ENCODE data around the gene HTR1E. TPM values are rescaled to one million over a fixed set of nuclear protein-coding genes. Genes with fewer than 3 reads are reported as not detected.

The HTR1E gene
- total RNA-seq, 4 donors from 2014 or later, result not detected

DNA sequence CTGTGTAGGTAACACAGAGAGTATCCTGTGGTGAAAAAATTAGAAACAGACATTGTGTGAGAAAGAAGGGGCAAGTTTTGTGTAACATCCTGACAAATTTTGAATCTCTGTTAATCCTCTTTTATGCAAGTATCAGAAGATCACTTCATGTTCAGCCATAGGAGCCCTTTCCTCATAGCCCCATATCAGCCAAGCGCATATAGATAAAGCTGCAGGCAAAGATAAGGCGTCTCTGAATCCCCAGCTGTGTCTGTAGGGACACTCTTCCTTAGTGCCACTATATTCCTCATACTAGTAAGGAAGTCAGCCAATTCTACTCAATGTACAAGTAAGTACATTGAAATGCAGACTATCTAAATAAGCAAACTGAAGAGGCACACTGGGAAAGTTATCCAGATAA lies 22.3 kb downstream of the HTR1E start:
- TF ChIP-seq, protein P1, sequence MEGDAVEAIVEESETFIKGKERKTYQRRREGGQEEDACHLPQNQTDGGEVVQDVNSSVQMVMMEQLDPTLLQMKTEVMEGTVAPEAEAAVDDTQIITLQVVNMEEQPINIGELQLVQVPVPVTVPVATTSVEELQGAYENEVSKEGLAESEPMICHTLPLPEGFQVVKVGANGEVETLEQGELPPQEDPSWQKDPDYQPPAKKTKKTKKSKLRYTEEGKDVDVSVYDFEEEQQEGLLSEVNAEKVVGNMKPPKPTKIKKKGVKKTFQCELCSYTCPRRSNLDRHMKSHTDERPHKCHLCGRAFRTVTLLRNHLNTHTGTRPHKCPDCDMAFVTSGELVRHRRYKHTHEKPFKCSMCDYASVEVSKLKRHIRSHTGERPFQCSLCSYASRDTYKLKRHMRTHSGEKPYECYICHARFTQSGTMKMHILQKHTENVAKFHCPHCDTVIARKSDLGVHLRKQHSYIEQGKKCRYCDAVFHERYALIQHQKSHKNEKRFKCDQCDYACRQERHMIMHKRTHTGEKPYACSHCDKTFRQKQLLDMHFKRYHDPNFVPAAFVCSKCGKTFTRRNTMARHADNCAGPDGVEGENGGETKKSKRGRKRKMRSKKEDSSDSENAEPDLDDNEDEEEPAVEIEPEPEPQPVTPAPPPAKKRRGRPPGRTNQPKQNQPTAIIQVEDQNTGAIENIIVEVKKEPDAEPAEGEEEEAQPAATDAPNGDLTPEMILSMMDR (IDR thresholded peaks at IDR 0.05), result no peak
- ATAC-seq (ENCODE audit: low FRiP score), result no peak
- no peak for DNase-seq (ENCODE audit: low spot score)

DNA sequence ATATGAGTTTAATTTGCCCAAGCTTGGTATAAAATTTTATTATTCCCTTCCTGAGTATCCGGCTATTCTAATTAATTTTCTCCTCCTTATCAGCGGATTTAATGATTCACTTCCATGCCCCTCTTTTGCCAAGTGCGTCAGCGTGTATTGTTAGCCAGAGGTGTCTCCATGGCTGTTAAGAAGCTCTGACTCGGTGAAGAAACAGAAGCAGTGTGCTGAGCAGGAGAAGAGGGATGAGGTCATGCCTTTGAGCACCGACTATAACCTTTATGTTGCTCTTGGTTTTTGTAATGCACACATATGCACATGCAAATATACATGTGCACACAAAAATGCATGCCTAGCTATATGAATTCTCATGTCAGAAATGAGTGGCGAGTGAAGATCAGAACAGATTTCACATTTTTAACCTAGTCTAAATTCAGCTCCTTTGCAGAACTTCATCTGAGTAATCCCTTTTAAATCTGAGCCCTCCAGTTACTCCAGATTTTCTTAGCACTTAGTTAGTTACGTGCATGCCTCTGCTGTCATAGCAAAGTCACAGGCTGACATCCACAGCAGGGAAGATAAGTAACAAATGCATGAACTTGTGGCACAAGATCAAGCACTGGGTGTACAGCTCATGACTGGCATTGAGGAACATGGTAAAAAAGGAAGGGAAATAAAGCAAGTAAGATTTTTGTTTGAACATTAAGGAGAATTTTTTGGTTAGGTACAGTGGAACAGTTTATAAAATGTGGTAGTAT lies 24.3 kb downstream of the HTR1E start:
- TF ChIP-seq, protein P1 (IDR thresholded peaks at IDR 0.05), result no peak
- no peak for ATAC-seq (ENCODE audit: low FRiP score)
- DNase-seq (ENCODE audit: low spot score), result no peak

DNA sequence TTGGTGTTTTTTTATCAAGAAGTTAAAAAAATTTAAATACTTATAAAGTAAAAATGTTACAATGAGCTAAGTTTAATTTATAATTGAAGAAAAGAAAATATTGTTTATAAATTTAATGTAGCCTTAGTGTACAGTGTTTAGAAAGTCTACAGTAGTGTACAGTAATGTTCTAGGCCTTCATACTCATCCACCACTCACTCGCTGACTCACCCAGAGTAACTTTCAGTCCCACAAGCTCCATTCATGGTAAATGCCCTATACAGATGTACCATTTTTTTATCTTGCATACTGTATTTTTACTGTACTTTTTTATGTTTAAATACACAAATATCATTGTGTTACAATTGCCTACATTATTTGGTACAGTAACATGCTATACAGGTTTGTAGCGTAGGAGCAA lies 26.0 kb downstream of the HTR1E start:
- TF ChIP-seq, protein P1 (IDR thresholded peaks at IDR 0.05), result no peak
- no peak for ATAC-seq (ENCODE audit: low FRiP score)

DNA sequence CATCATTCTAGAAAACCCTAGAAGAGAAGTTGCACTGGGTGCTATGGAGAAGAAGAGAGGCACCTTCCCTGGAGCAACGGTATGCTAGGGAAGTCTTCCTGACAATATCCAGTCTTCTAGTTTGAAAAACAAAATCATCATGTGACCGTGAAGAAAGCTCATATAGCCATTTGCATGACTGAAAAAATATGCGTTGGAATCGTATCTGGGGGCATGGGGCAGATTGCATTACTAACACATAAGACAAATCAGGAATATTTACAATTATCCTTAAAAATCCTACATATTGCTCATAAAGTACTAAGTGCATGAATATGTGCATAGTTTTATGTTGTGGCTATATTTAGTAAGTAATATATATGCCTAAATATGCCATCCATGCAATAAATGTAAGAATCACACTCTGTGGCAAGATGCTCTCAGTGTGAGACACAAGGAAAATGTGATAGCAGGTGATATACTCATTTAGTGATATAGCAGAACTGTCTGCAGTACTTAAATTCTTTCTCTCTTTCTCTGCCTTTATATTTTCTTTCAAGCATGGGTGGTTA lies 26.8 kb downstream of the HTR1E start:
- TF ChIP-seq, protein P1 (IDR thresholded peaks at IDR 0.05), result no peak
- ATAC-seq (ENCODE audit: low FRiP score), result no peak
- no peak for DNase-seq (ENCODE audit: low spot score)

More for the DNA sequence above, 26.0 kb downstream of the HTR1E start:
- no peak for DNase-seq (ENCODE audit: low spot score)

DNA sequence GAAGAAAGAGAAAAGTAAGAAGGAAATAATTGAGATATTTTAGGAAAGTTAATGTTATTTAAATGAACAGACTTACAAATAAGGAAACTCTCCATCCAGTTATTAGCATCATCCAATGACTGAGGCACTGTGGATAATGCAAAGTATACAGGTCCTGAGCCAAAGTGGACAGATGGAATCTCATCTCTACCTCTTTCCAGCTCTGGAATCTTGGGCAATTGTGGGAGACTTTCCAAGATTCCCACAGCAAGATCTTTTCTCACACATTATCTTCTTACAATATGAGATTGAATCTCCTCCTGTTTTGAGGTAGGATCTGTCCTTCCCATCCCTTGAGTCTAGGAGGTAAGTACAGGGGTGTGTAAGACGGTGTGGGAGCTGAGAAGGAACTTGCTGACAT lies 28.9 kb downstream of the HTR1E start:
- ATAC-seq (ENCODE audit: low FRiP score) (no peak), DNase-seq (ENCODE audit: low spot score) (no peak)
- TF ChIP-seq, protein P1 (IDR thresholded peaks at IDR 0.05), result no peak

DNA sequence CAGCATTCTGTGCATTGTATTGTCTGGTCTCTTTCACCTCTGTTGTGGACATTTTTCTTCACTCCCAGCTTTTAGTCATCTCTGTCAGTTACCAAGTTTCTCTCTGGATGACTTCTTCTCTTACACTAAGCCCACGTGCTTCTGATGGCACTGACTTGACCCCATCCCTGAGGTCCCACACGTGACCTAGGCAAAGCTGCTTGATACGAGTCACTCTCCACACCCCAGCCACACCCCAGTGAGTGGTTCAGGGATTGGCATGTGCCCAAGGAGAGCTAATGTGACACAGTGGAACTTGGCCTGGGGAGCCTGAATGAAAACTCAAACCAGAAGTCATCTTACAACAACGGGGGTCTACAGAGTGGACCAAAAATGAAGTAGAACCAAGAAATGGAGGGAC lies 32.2 kb downstream of the HTR1E start:
- ATAC-seq (ENCODE audit: low FRiP score) (no peak), DNase-seq (ENCODE audit: low spot score) (no peak)
- TF ChIP-seq, protein P1 (IDR thresholded peaks at IDR 0.05), result no peak

DNA sequence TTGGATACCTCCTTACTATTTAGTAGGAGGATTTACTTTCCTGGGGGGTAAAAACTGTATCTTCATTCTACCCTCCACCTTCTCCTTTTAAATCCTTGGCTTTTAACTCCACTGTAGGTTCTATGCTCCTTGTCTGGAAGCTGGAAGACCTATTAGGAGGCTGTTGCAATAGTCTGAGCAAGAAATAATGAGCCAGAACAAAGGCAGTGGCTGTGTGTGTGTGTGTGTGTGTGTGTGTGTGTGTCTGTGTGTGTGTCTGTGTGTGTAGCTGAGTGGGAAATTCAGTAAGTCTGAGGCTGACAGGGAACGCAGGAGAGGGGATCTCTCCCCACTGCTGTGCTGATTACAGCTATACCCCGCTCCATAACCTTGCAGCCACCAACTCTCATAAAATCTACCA lies 35.8 kb downstream of the HTR1E start:
- ATAC-seq (ENCODE audit: low FRiP score), result no peak
- TF ChIP-seq, protein P1 (IDR thresholded peaks at IDR 0.05), result no peak
- DNase-seq (ENCODE audit: low spot score), result no peak

Measured in omental fat pad (tissue), 4 donors.